GM23338 (cell line): ENCODE results near the gene GNAS. TPM values are rescaled to one million over a fixed set of nuclear protein-coding genes. Genes with fewer than 3 reads are reported as not detected.
A peak's percentile ranks its signal among the peaks of the same experiment; 100 is the strongest.

Experiments
- ATAC-seq: fragments of 200-7000 bp; cut with Tn5 transposase; 3 replicates; pipeline ENCODE4 v1.9.1; 2020
- DNase-seq: peaks from one replicate; pipeline ENCODE4 v3.0.0-alpha.2; 2015; ENCODE audit warnings: low spot score
- H2AFZ ChIP-seq: fragments of 200-600 bp; sonication (generic); 2 replicates; pipeline ENCODE4 v1.8.0; 2016; ENCODE audit warnings: antibody characterized with exemption, mild to moderate bottlenecking, moderate library complexity
- H3F3A ChIP-seq: fragments of 200-600 bp; sonication (generic); replicated peaks from 2 replicates; pipeline ENCODE4 v1.8.0; 2017; ENCODE audit warnings: antibody characterized with exemption, mixed run types, low read depth
- H3K27ac ChIP-seq: fragments of 200-600 bp; sonication (generic); 2 replicates; pipeline ENCODE4 v1.6.1; 2016; ENCODE audit warnings: low read depth
- H3K27me3 ChIP-seq: fragments of 200-600 bp; sonication (generic); 2 replicates; pipeline ENCODE4 v1.8.0; 2016; ENCODE audit warnings: mild to moderate bottlenecking, mixed run types, moderate library complexity; ENCODE audit not compliant: insufficient read depth
- H3K36me3 ChIP-seq: fragments of 200-600 bp; sonication (generic); 2 replicates; pipeline ENCODE4 v1.8.0; 2016; ENCODE audit warnings: mild to moderate bottlenecking; ENCODE audit not compliant: insufficient read depth
- H3K4me1 ChIP-seq: fragments of 200-600 bp; sonication (generic); 2 replicates; pipeline ENCODE4 v1.8.0; 2016; ENCODE audit warnings: mild to moderate bottlenecking, moderate library complexity; ENCODE audit not compliant: insufficient read depth
- H3K4me2 ChIP-seq: fragments of 200-600 bp; sonication (generic); 2 replicates; pipeline ENCODE4 v1.7.1; 2017; ENCODE audit warnings: mixed run types
- H3K4me3 ChIP-seq: fragments of 200-600 bp; sonication (generic); 2 replicates; pipeline ENCODE4 v1.6.1; 2016; ENCODE audit warnings: mixed run types
- H3K79me2 ChIP-seq: fragments of 200-600 bp; sonication (generic); replicated peaks from 2 replicates; pipeline ENCODE4 v1.8.0; 2017; ENCODE audit warnings: mild to moderate bottlenecking; ENCODE audit not compliant: insufficient read depth
- H3K9me2 ChIP-seq: fragments of 200-600 bp; sonication (generic); 2 replicates; pipeline ENCODE4 v1.8.0; 2017; ENCODE audit not compliant: insufficient read depth
- H4K20me1 ChIP-seq: fragments of 200-600 bp; sonication (generic); replicated peaks from 2 replicates; pipeline ENCODE4 v1.8.0; 2017; ENCODE audit warnings: mild to moderate bottlenecking; ENCODE audit not compliant: insufficient read depth
- H3K27ac Mint-ChIP-seq: 2 replicates; pipeline ENCODE4 v1.8.0; 2020; ENCODE audit warnings: inconsistent platforms, mild to moderate bottlenecking, moderate library complexity, mixed read lengths
- H3K27me3 Mint-ChIP-seq: 3 replicates; pipeline ENCODE4 v1.8.0; 2022; ENCODE audit warnings: low read depth, mild to moderate bottlenecking, moderate library complexity, mixed read lengths, inconsistent platforms; ENCODE audit not compliant: insufficient read depth, poor library complexity
- H3K36me3 Mint-ChIP-seq: 3 replicates; pipeline ENCODE4 v1.8.0; 2021; ENCODE audit warnings: low read depth, mild to moderate bottlenecking, inconsistent platforms, moderate library complexity, mixed read lengths
- H3K4me1 Mint-ChIP-seq: 3 replicates; pipeline ENCODE4 v1.8.0; 2020; ENCODE audit warnings: mild to moderate bottlenecking, inconsistent platforms, mixed read lengths
- H3K4me3 Mint-ChIP-seq: 3 replicates; pipeline ENCODE4 v1.8.0; 2021; ENCODE audit warnings: moderate library complexity, mild to moderate bottlenecking, inconsistent platforms, mixed read lengths
- H3K9me3 Mint-ChIP-seq: 3 replicates; pipeline ENCODE4 v1.8.0; 2020; ENCODE audit warnings: moderate library complexity, mild to moderate bottlenecking, inconsistent platforms, mixed read lengths
- CREB1 ChIP-seq: fragments of 250-450 bp; sonication (Bioruptor Pico); IDR thresholded peaks from 2 replicates; pipeline ENCODE4 v1.5.0; 2020; ENCODE audit warnings: low read depth, mild to moderate bottlenecking, moderate library complexity
- NANOG ChIP-seq: IDR thresholded peaks from 2 replicates; pipeline ENCODE4 v1.6.1; 2016; ENCODE audit warnings: antibody characterized with exemption, borderline replicate concordance
- POLR2AphosphoS5 ChIP-seq: IDR thresholded peaks from 2 replicates; pipeline ENCODE4 v1.6.1; 2016; ENCODE audit warnings: antibody characterized with exemption, low read depth
- STAT1 ChIP-seq: IDR thresholded peaks from one replicate; pipeline ENCODE4 v1.6.1; 2016; ENCODE audit warnings: antibody characterized with exemption; ENCODE audit not compliant: unreplicated experiment
- ZNF114 ChIP-seq: fragments of 250-450 bp; sonication (Bioruptor Pico); IDR thresholded peaks from 2 replicates; pipeline ENCODE4 v1.5.0; 2020; ENCODE audit warnings: mild to moderate bottlenecking, moderate library complexity
- ZNF331 ChIP-seq: fragments of 250-450 bp; sonication (Bioruptor Pico); IDR thresholded peaks from 2 replicates; pipeline ENCODE4 v1.5.0; 2020; ENCODE audit warnings: low read depth, mild to moderate bottlenecking, moderate library complexity
- polyA plus RNA-seq: library from polyadenylated mRNA; unstranded; fragments of >200 nt; fragmentation: Nextera tagmentation; extraction: Ambion mirVana; gene quantifications from 2 replicates; pipeline ENCODE4 v1.2.1, GENCODE V29; 2016
- total RNA-seq: library from RNA; depleted of rRNA; stranded (reverse); fragments of >200 nt; shearing (Covaris generic); gene quantifications from 2 replicates; pipeline ENCODE4 v1.2.3, GENCODE V29; 2014
- TF ChIP-seq, protein P1 (sequence below), 2 experiments: fragments of 200-600 bp in 1 of 2; sonication (generic) in 1 of 2; conservative IDR thresholded peaks; 2 replicates each; pipeline versions ENCODE4 v1.5.1 to v1.6.1; 2016 to 2017; ENCODE audit warnings: antibody characterized with exemption in 2 of 2, low read depth in 2 of 2, mild to moderate bottlenecking in 2 of 2, moderate library complexity in 1 of 2
- TF ChIP-seq, protein P2 (sequence below): IDR thresholded peaks from 2 replicates; pipeline ENCODE4 v1.6.1; 2016; ENCODE audit warnings: antibody characterized with exemption

The GNAS gene
- total and polyA plus RNA-seq, 2 experiments from 2014 or later, result 917 to 1,042 TPM

GRCh38 chr20:58850693-58851174 lies 1.8 kb upstream of the GNAS start, which contains the start of gene GNAS-AS1:
GNAS-AS1 (minus strand) TSS chr20:58850902.
- H3K9me3 Mint-ChIP-seq, result no peaks in the 10 kb centered on the region; the same call in 2 of the 3 replicates
- Histone ChIP-seq H3K27me3 (peaks cover 43% of the 10 kb centered on the region), H4K20me1 (peaks cover 13% of the 10 kb centered on the region), H3F3A (peaks cover 12% of the 10 kb centered on the region; the same call in 1 of the 2 replicates), H3K79me2 (peaks cover 78% of the 10 kb centered on the region), H3K27ac (peak within 1 kb of the TSS; percentile 78), H3K9me2 (no peaks in the 10 kb centered on the region), H3K4me2 (peak within 1 kb of the TSS; percentile 86), H3K4me1 (peaks cover 39% of the 10 kb centered on the region), H2AFZ (peak within 1 kb of the TSS; percentile 89), H3K36me3 (0 out of 2 replicates have a peak, but pooled peaks cover 6% of the 10 kb centered on the region), H3K4me3 (peak within 1 kb of the TSS; percentile 90)
- H3K27ac Mint-ChIP-seq, result peak within 1 kb of the TSS; percentile 90
- H3K4me1 Mint-ChIP-seq, result peaks cover 64% of the 10 kb centered on the region
- TF ChIP-seq, protein P1, sequence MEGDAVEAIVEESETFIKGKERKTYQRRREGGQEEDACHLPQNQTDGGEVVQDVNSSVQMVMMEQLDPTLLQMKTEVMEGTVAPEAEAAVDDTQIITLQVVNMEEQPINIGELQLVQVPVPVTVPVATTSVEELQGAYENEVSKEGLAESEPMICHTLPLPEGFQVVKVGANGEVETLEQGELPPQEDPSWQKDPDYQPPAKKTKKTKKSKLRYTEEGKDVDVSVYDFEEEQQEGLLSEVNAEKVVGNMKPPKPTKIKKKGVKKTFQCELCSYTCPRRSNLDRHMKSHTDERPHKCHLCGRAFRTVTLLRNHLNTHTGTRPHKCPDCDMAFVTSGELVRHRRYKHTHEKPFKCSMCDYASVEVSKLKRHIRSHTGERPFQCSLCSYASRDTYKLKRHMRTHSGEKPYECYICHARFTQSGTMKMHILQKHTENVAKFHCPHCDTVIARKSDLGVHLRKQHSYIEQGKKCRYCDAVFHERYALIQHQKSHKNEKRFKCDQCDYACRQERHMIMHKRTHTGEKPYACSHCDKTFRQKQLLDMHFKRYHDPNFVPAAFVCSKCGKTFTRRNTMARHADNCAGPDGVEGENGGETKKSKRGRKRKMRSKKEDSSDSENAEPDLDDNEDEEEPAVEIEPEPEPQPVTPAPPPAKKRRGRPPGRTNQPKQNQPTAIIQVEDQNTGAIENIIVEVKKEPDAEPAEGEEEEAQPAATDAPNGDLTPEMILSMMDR (conservative IDR thresholded peaks at IDR 0.05; ENCODE audit: low read depth in 2 of 2), result peak in 1 of 2 experiments; percentile 20; a peak in 1 of 4 replicates
- peak; percentile 75 for TF ChIP-seq POLR2AphosphoS5
- TF ChIP-seq ZNF331 (CRISPR knock-in tag), result no peak
- peak; percentile 95 for DNase-seq
- H3K27me3 Mint-ChIP-seq, result peaks cover 51% of the 10 kb centered on the region
- H3K4me3 Mint-ChIP-seq, result peak within 1 kb of the TSS; percentile 83
- H3K36me3 Mint-ChIP-seq, result peaks cover 66% of the 10 kb centered on the region
- ATAC-seq, result peak; percentile 63

DNA sequence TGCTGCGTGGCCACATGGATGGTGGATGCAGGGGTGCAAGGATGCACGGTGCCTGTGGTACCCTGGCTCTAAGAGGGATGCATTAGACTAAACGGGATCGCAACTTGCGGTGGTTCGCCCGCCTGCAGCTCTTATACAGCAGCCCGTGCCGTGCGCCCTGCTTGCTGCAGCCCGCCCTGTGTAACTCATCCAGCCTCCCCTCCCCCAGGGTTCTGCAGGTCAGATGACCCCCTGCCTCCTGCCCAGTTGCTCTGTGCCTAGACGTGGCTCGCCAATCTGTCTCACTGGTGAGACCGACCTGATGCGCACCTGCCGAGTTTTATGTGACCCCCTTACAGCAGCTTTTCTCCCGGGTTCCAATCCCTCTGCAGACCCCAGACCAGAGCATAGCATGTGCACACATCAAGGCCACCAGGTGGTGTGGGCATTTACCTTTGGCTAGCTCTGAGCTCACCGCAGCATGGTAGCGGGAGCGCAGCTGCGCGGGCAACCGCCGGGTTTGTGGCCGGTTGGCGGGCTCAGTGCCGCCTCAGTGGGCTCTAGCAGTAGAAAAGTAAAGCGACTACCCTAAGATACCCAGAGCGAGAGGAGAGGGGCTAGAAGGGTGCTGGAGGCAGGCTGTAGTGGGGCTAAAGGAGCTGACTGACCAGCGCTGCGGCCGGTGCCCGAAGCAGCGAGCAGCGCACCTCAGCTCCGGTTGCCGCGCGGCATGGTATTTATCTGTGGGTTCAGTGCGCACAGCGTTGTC lies 1.1 kb upstream of the GNAS start:
- Mint-ChIP-seq H3K36me3 (peaks cover 67% of the 10 kb centered on the region), H3K27ac (0 out of 2 replicates have a peak overlapping the region, but pooled peaks have one; percentile 69), H3K27me3 (peaks cover 56% of the 10 kb centered on the region), H3K4me1 (peaks cover 64% of the 10 kb centered on the region), H3K4me3 (peak overlapping the region; percentile 83), H3K9me3 (no peaks in the 10 kb centered on the region; the same call in 2 of the 3 replicates)
- H3K4me2 ChIP-seq, result peak overlapping the region; percentile 86
- H3K4me1 ChIP-seq, result peaks cover 37% of the 10 kb centered on the region
- H4K20me1 ChIP-seq, result peaks cover 7% of the 10 kb centered on the region; the same call in 1 of the 2 replicates
- DNase-seq (peak; percentile 71), ATAC-seq (peak; percentile 15)
- H3K27ac ChIP-seq, result no peak overlapping the region
- 0 out of 2 replicates have a peak, but pooled peaks cover 6% of the 10 kb centered on the region for H3K36me3 ChIP-seq
- TF ChIP-seq, protein P2, sequence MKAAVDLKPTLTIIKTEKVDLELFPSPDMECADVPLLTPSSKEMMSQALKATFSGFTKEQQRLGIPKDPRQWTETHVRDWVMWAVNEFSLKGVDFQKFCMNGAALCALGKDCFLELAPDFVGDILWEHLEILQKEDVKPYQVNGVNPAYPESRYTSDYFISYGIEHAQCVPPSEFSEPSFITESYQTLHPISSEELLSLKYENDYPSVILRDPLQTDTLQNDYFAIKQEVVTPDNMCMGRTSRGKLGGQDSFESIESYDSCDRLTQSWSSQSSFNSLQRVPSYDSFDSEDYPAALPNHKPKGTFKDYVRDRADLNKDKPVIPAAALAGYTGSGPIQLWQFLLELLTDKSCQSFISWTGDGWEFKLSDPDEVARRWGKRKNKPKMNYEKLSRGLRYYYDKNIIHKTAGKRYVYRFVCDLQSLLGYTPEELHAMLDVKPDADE, result no peak
- TF ChIP-seq NANOG (no peak), STAT1 (no peak), ZNF114 (CRISPR knock-in tag) (no peak), ZNF331 (CRISPR knock-in tag) (no peak), CREB1 (CRISPR knock-in tag) (no peak), POLR2AphosphoS5 (peak; percentile 17; the same call in 1 of the 2 replicates)
- TF ChIP-seq, protein P1 (conservative IDR thresholded peaks at IDR 0.05; ENCODE audit: low read depth in 2 of 2), result no peak; a peak in 2 of 4 replicates
- H3K4me3 ChIP-seq, result peak overlapping the region; percentile 90
- H3F3A ChIP-seq, result peaks cover 12% of the 10 kb centered on the region; the same call in 1 of the 2 replicates
- peaks cover 78% of the 10 kb centered on the region for H3K79me2 ChIP-seq
- peaks cover 50% of the 10 kb centered on the region for H3K27me3 ChIP-seq
- peak overlapping the region; percentile 89 for H2AFZ ChIP-seq
- no peaks in the 10 kb centered on the region for H3K9me2 ChIP-seq
